OCI-LY3 (cell line): ENCODE results near the gene PIK3C2B.

Experiments
- H2AFZ ChIP-seq: fragments of 200-600, 300-600 bp; shearing (Covaris generic); 2 replicates; pipeline ENCODE4 v1.6.0; 2014; ENCODE audit warnings: antibody characterized with exemption, low read depth, low read length
- H3K27ac ChIP-seq: fragments of 200-600, 300-600 bp; sonication (generic); 2 replicates; pipeline ENCODE4 v1.5.1; 2014; ENCODE audit warnings: mild to moderate bottlenecking, low read length, moderate library complexity, mixed read lengths
- H3K27me3 ChIP-seq: fragments of 200-600, 300-600 bp; sonication (generic); 2 replicates; pipeline ENCODE4 v1.6.1; 2014; ENCODE audit warnings: low read depth, low read length, mixed read lengths
- H3K36me3 ChIP-seq: fragments of 200-600, 300-600 bp; sonication (generic); replicated peaks from 2 replicates; pipeline ENCODE3; 2014; ENCODE audit warnings: low read depth, low read length, mixed read lengths
- H3K4me1 ChIP-seq: fragments of 300-600, 200-600 bp; sonication (generic); 2 replicates; pipeline ENCODE4 v1.6.1; 2014; ENCODE audit warnings: low read length, mixed read lengths
- H3K4me2 ChIP-seq: fragments of 200-600, 300-600 bp; sonication (generic); 2 replicates; pipeline ENCODE4 v1.6.1; 2014; ENCODE audit warnings: low read length, mixed read lengths
- H3K4me3 ChIP-seq: fragments of 300-600, 200-600 bp; sonication (generic); 2 replicates; pipeline ENCODE4 v1.5.1; 2014; ENCODE audit warnings: antibody characterized with exemption, mild to moderate bottlenecking, low read length, moderate library complexity
- H3K79me2 ChIP-seq: fragments of 300-600, 200-600 bp; shearing (Covaris generic); 2 replicates; pipeline ENCODE4 v1.6.1; 2014; ENCODE audit warnings: mild to moderate bottlenecking, low read length, mixed read lengths
- H3K9ac ChIP-seq: fragments of 300-600, 200-600 bp; shearing (Covaris generic); 2 replicates; pipeline ENCODE4 v1.6.0; 2014; ENCODE audit warnings: mild to moderate bottlenecking, low read length, moderate library complexity
- H3K9me3 ChIP-seq: fragments of 200-600, 300-600 bp; shearing (Covaris generic); 2 replicates; pipeline ENCODE4 v1.6.1; 2014; ENCODE audit warnings: low read length, mixed read lengths; ENCODE audit not compliant: insufficient read depth
- H4K20me1 ChIP-seq: fragments of 200-600, 300-600 bp; sonication (generic); 2 replicates; pipeline ENCODE4 v1.6.1; 2016; ENCODE audit warnings: low read length, mixed read lengths; ENCODE audit not compliant: insufficient read depth
- CTCF ChIP-seq: fragments of 200-600, 300-600 bp; sonication (generic); IDR thresholded peaks from 2 replicates; pipeline ENCODE4 v1.5.1; 2014; ENCODE audit warnings: antibody characterized with exemption, low read length, low read depth
- EZH2phosphoT487 ChIP-seq: fragments of 200-600 bp; shearing (Covaris generic); IDR thresholded peaks from 2 replicates; pipeline ENCODE4 v1.6.1; 2018; ENCODE audit warnings: antibody characterized with exemption, mixed run types, low read depth

The PIK3C2B gene

GRCh38 chr1:204462229-204462561 lies 32.4 kb downstream of the PIK3C2B start:
- Histone ChIP-seq H2AFZ (no peak overlapping the region), H3K4me3 (no peak overlapping the region), H3K9ac (no peak overlapping the region), H3K4me1 (peaks cover 19% of the 10 kb centered on the region), H3K27ac (no peak overlapping the region), H3K36me3 (peaks cover 40% of the 10 kb centered on the region), H4K20me1 (no peaks in the 10 kb centered on the region), H3K79me2 (no peaks in the 10 kb centered on the region), H3K9me3 (no peaks in the 10 kb centered on the region), H3K27me3 (no peaks in the 10 kb centered on the region), H3K4me2 (no peak overlapping the region)
- no peak for TF ChIP-seq EZH2phosphoT487
- TF ChIP-seq CTCF, result no peak

GRCh38 chr1:204461331-204462228 lies 33.0 kb downstream of the PIK3C2B start:
- no peak overlapping the region for H3K4me2 ChIP-seq
- no peak overlapping the region for H2AFZ ChIP-seq

GRCh38 chr1:204460346-204460745 lies 34.3 kb downstream of the PIK3C2B start:
- Histone ChIP-seq H3K79me2 (no peaks in the 10 kb centered on the region), H3K4me2 (no peak overlapping the region), H3K27ac (no peak overlapping the region), H3K4me1 (peaks cover 12% of the 10 kb centered on the region), H3K4me3 (no peak overlapping the region), H3K9me3 (no peaks in the 10 kb centered on the region), H2AFZ (no peak overlapping the region), H3K27me3 (no peaks in the 10 kb centered on the region), H4K20me1 (no peaks in the 10 kb centered on the region), H3K9ac (no peak overlapping the region), H3K36me3 (peaks cover 45% of the 10 kb centered on the region)
- TF ChIP-seq CTCF, result no peak
- no peak for TF ChIP-seq EZH2phosphoT487

More at GRCh38 chr1:204461331-204462228, 33.0 kb downstream of the PIK3C2B start:
- Histone ChIP-seq H3K9ac (no peak overlapping the region), H3K79me2 (no peaks in the 10 kb centered on the region), H3K4me1 (peaks cover 15% of the 10 kb centered on the region), H3K27ac (no peak overlapping the region), H3K9me3 (no peaks in the 10 kb centered on the region), H4K20me1 (no peaks in the 10 kb centered on the region), H3K4me3 (no peak overlapping the region), H3K27me3 (no peaks in the 10 kb centered on the region), H3K36me3 (peaks cover 43% of the 10 kb centered on the region)
- TF ChIP-seq EZH2phosphoT487, result no peak
- TF ChIP-seq CTCF, result no peak

GRCh38 chr1:204459706-204460105 lies 34.9 kb downstream of the PIK3C2B start:
- H3K4me1 ChIP-seq, result peaks cover 9% of the 10 kb centered on the region
- H2AFZ ChIP-seq, result no peak overlapping the region
- H3K27me3 ChIP-seq, result no peaks in the 10 kb centered on the region
- no peak overlapping the region for H3K4me3 ChIP-seq
- H4K20me1 ChIP-seq, result no peaks in the 10 kb centered on the region
- H3K79me2 ChIP-seq, result no peaks in the 10 kb centered on the region
- no peak overlapping the region for H3K9ac ChIP-seq
- H3K27ac ChIP-seq, result no peak overlapping the region
- no peak overlapping the region for H3K4me2 ChIP-seq
- no peaks in the 10 kb centered on the region for H3K9me3 ChIP-seq
- peaks cover 46% of the 10 kb centered on the region for H3K36me3 ChIP-seq
- no peak for TF ChIP-seq EZH2phosphoT487
- no peak for TF ChIP-seq CTCF
